ENCODE results near the gene KCNH4. TPM values are rescaled to one million over a fixed set of nuclear protein-coding genes. Genes with fewer than 3 reads are reported as not detected.

KCNH4 gene
- total RNA-seq, 4 donors from 2014 or later: 0.44 to 0.79 (median 0.48) TPM; not detected in 1

- no peak for DNase-seq (ENCODE audit: low spot score)
- no peak for ATAC-seq (ENCODE audit: low FRiP score)
- no peak for TF ChIP-seq CTCF (IDR thresholded peaks at IDR 0.05)
These were observed 48.0 kb downstream of the KCNH4 start for GRCh38 chr17:42132941-42133340.

- DNase-seq (ENCODE audit: low spot score) (no peak), ATAC-seq (ENCODE audit: low FRiP score) (no peak)
- TF ChIP-seq CTCF (IDR thresholded peaks at IDR 0.05): no peak
These were observed 48.9 kb downstream of the KCNH4 start for GRCh38 chr17:42131981-42132432.

GRCh38 chr17:42131232-42131631 is 49.7 kb downstream of the KCNH4 start:
- no peak for DNase-seq (ENCODE audit: low spot score)
- ATAC-seq (ENCODE audit: low FRiP score): no peak
- no peak for TF ChIP-seq CTCF (IDR thresholded peaks at IDR 0.05)

- no peak for TF ChIP-seq CTCF (IDR thresholded peaks at IDR 0.05)
- ATAC-seq (ENCODE audit: low FRiP score): no peak
- DNase-seq (ENCODE audit: low spot score): no peak
These were observed 50.5 kb downstream of the KCNH4 start for GRCh38 chr17:42130310-42130936.

- TF ChIP-seq CTCF (IDR thresholded peaks at IDR 0.05): no peak
- ATAC-seq (ENCODE audit: low FRiP score) (no peak), DNase-seq (ENCODE audit: low spot score) (no peak)
These were observed 51.7 kb downstream of the KCNH4 start for GRCh38 chr17:42129109-42129837.

GRCh38 chr17:42127414-42127813 is 53.5 kb downstream of the KCNH4 start:
- ATAC-seq (ENCODE audit: low FRiP score): no peak
- no peak for TF ChIP-seq CTCF (IDR thresholded peaks at IDR 0.05)
- DNase-seq (ENCODE audit: low spot score): no peak

- DNase-seq (ENCODE audit: low spot score) (no peak), ATAC-seq (ENCODE audit: low FRiP score) (no peak)
- no peak for TF ChIP-seq CTCF (IDR thresholded peaks at IDR 0.05)
These were observed 54.1 kb downstream of the KCNH4 start for GRCh38 chr17:42126836-42127235.

Data from omental fat pad (tissue), 4 donors.